Ishikawa (cell line): Measurements from ENCODE around the gene GRK5.

Experiments used
- CEBPB ChIP-seq: IDR thresholded peaks from 2 replicates; pipeline ENCODE4 v1.6.1; 2012
- CREB1 ChIP-seq: IDR thresholded peaks from 2 replicates; pipeline ENCODE4 v1.6.1; 2012; ENCODE audit warnings: low read depth
- EGR1 ChIP-seq: IDR thresholded peaks from 2 replicates; pipeline ENCODE4 v1.6.1; 2012
- EP300 ChIP-seq: IDR thresholded peaks from 2 replicates; pipeline ENCODE4 v1.6.1; 2012; ENCODE audit warnings: borderline replicate concordance
- MAX ChIP-seq: IDR thresholded peaks from 2 replicates; pipeline ENCODE4 v1.6.1; 2012
- NFIC ChIP-seq: IDR thresholded peaks from 2 replicates; pipeline ENCODE4 v1.6.1; 2012
- RAD21 ChIP-seq: IDR thresholded peaks from 2 replicates; pipeline ENCODE4 v1.6.1; 2012; ENCODE audit warnings: low read depth
- REST ChIP-seq: IDR thresholded peaks from 2 replicates; pipeline ENCODE4 v1.6.1; 2012; ENCODE audit warnings: low read depth, mild to moderate bottlenecking
- TAF1 ChIP-seq: IDR thresholded peaks from 2 replicates; pipeline ENCODE4 v1.6.1; 2012; ENCODE audit warnings: low read depth, mild to moderate bottlenecking
- TCF12 ChIP-seq: IDR thresholded peaks from 2 replicates; pipeline ENCODE4 v1.6.1; 2012; ENCODE audit warnings: low read depth
- YY1 ChIP-seq: IDR thresholded peaks from 2 replicates; pipeline ENCODE4 v1.6.1; 2012; ENCODE audit warnings: low read depth

DNA sequence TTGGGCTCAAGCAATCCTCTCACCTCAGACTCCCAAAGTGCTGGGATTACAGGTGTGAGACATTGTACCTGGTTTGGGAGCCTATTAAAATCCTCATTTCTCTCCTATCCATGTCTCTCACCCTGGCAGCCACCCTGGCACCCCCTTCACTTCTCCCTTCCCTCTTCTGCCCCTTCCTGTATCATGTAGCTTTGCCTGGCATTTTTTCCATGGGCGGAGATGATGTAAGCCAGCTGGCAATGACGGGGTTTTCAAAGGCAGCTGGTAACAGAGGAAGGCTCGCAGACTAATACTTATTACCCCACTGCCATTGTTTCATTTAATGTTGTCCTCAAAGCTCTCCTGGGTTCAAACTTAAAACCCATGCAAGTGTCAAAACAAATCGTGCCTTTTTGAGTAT lies 273.3 kb downstream of the GRK5 start:
- TF ChIP-seq EP300 (no peak), REST (no peak), EGR1 (no peak), CEBPB (no peak), CREB1 (no peak), RAD21 (no peak), TCF12 (no peak), TAF1 (no peak), MAX (no peak), NFIC (no peak), YY1 (no peak)
